HG03469 (cell line): ENCODE measurements around the gene NBEAL2.
"Not testable (repeated sequence)": the region's sequence is repeated elsewhere in the genome, so short reads cannot be mapped to it uniquely, and the experiment has no call there.

Experiments
- ATAC-seq: cut with Tn5 transposase; IDR thresholded peaks from one replicate; pipeline ENCODE4 v1.9.1; 2021; ENCODE audit warnings: mild to moderate bottlenecking, moderate library complexity, moderate number of reproducible peaks; ENCODE audit not compliant: unreplicated experiment

Gene NBEAL2

GRCh38 chr3:47008234-47008796 is 28.8 kb downstream of the NBEAL2 start:
- ATAC-seq: no peak

GRCh38 chr3:47008851-47009224 is 29.4 kb downstream of the NBEAL2 start:
- no peak for ATAC-seq

GRCh38 chr3:47009225-47010110 is 30.0 kb downstream of the NBEAL2 start:
- peak; percentile 35 for ATAC-seq

- no peak for ATAC-seq
Observed at GRCh38 chr3:47010111-47010712, 30.7 kb downstream of the NBEAL2 start.

GRCh38 chr3:47010910-47011309 is 31.4 kb downstream of the NBEAL2 start:
- ATAC-seq: no peak

GRCh38 chr3:47011371-47011770 is 31.9 kb downstream of the NBEAL2 start:
- ATAC-seq: no peak

- ATAC-seq: no peak
Observed at GRCh38 chr3:47012342-47013230, 33.1 kb downstream of the NBEAL2 start.

- ATAC-seq: no peak
Observed at GRCh38 chr3:47013231-47013630, 33.8 kb downstream of the NBEAL2 start.

- no peak for ATAC-seq
Observed at GRCh38 chr3:47014036-47014435, 34.6 kb downstream of the NBEAL2 start.

- no peak for ATAC-seq
Observed at GRCh38 chr3:47015151-47015550, 35.7 kb downstream of the NBEAL2 start.

- no peak for ATAC-seq
Observed at GRCh38 chr3:47016086-47016933, 36.8 kb downstream of the NBEAL2 start.

- ATAC-seq: no peak
Observed at GRCh38 chr3:47016934-47017435, 37.5 kb downstream of the NBEAL2 start.

GRCh38 chr3:47017504-47018268 is 38.2 kb downstream of the NBEAL2 start:
- no peak for ATAC-seq

GRCh38 chr3:47018269-47018611 is 38.8 kb downstream of the NBEAL2 start:
- ATAC-seq: no peak

GRCh38 chr3:47019201-47019600 is 39.7 kb downstream of the NBEAL2 start:
- peak; percentile 43 for ATAC-seq

GRCh38 chr3:47020311-47020710 is 40.8 kb downstream of the NBEAL2 start:
- no peak for ATAC-seq

GRCh38 chr3:47022641-47023071 is 43.2 kb downstream of the NBEAL2 start:
- no peak for ATAC-seq

GRCh38 chr3:47024932-47025331 is 45.5 kb downstream of the NBEAL2 start:
- no peak for ATAC-seq

GRCh38 chr3:47026432-47026831 is 47.0 kb downstream of the NBEAL2 start:
- ATAC-seq: not testable (repeated sequence)
